Smooth muscle cell (in vitro differentiated cells): ENCODE data around the gene AGAP1. TPM values are rescaled to one million over a fixed set of nuclear protein-coding genes. Genes with fewer than 3 reads are reported as not detected.

ENCODE experiments used
- DNase-seq: peaks from one replicate; lab custom pipeline; 2025; ENCODE audit not compliant: unreplicated experiment; lab: John Stamatoyannopoulos, UW
- H2AFZ ChIP-seq: fragments of 200-600 bp; sonication (generic); 2 replicates; pipeline ENCODE4 v1.6.0; 2016; ENCODE audit warnings: antibody characterized with exemption, low read depth, mild to moderate bottlenecking
- H3F3A ChIP-seq: fragments of 200-600 bp; sonication (generic); 2 replicates; pipeline ENCODE4 v1.6.0; 2017; ENCODE audit warnings: antibody characterized with exemption, low read depth
- H3K27ac ChIP-seq: fragments of 200-600 bp; sonication (generic); 2 replicates; pipeline ENCODE4 v1.5.1; 2016; ENCODE audit warnings: low read depth, mild to moderate bottlenecking
- H3K27me3 ChIP-seq: fragments of 200-600 bp; sonication (generic); 2 replicates; pipeline ENCODE4 v1.6.1; 2016; ENCODE audit warnings: low read depth, mild to moderate bottlenecking
- H3K36me3 ChIP-seq: fragments of 200-600 bp; sonication (generic); 2 replicates; pipeline ENCODE4 v1.5.1; 2016; ENCODE audit warnings: low read depth
- H3K4me1 ChIP-seq: fragments of 200-600 bp; sonication (generic); 2 replicates; pipeline ENCODE4 v1.5.1; 2016; ENCODE audit warnings: low read depth
- H3K4me2 ChIP-seq: fragments of 200-600 bp; sonication (generic); 2 replicates; pipeline ENCODE4 v1.6.0; 2016; ENCODE audit warnings: mild to moderate bottlenecking
- H3K4me3 ChIP-seq: fragments of 200-600 bp; sonication (generic); 2 replicates; pipeline ENCODE4 v1.5.1; 2016; ENCODE audit warnings: mild to moderate bottlenecking
- H3K79me2 ChIP-seq: fragments of 200-600 bp; sonication (generic); 2 replicates; pipeline ENCODE4 v1.6.0; 2016; ENCODE audit warnings: low read depth, mild to moderate bottlenecking
- H3K9ac ChIP-seq: fragments of 200-600 bp; sonication (generic); 2 replicates; pipeline ENCODE4 v1.6.0; 2016; ENCODE audit warnings: low read depth
- H3K9me3 ChIP-seq: fragments of 200-600 bp; sonication (generic); replicated peaks from 2 replicates; pipeline ENCODE4 v1.5.1; 2016; ENCODE audit warnings: low read depth
- H4K20me1 ChIP-seq: fragments of 200-600 bp; sonication (generic); 2 replicates; pipeline ENCODE4 v1.6.0; 2016; ENCODE audit warnings: low read depth
- CTCF ChIP-seq: fragments of 200-600 bp; sonication (generic); IDR thresholded peaks from 2 replicates; pipeline ENCODE4 v1.5.1; 2017; ENCODE audit warnings: borderline replicate concordance, mild to moderate bottlenecking, antibody characterized with exemption; ENCODE audit not compliant: insufficient read depth, poor library complexity, severe bottlenecking
- WGBS: methylation state at CpG from one replicate; pipeline ENCODE4 v1.1.7; 2016; ENCODE audit warnings: low lambda C conversion rate; 5-methylcytosine and 5-hydroxymethylcytosine counted together
- polyA plus RNA-seq: library from polyadenylated mRNA; unstranded; fragments of >200 nt; fragmentation: Nextera tagmentation; extraction: Ambion mirVana; gene quantifications from 2 replicates; pipeline ENCODE4 v1.2.1, GENCODE V29; 2016
- total RNA-seq: library from RNA; depleted of rRNA; stranded (reverse); fragments of >200 nt; gene quantifications from 2 replicates; pipeline ENCODE4 v1.2.3, GENCODE V29; 2014

The AGAP1 gene
- total and polyA plus RNA-seq, 2 experiments from 2014 or later = 3.9 to 9.8 TPM

- Histone ChIP-seq H3K79me2 (peaks cover 66% of the 10 kb centered on the region), H3K4me3 (no peak overlapping the region), H3K27me3 (no peaks in the 10 kb centered on the region), H3K4me1 (peaks cover 4% of the 10 kb centered on the region), H3K27ac (no peak overlapping the region), H3K9ac (no peak overlapping the region), H3K36me3 (no peaks in the 10 kb centered on the region), H4K20me1 (peaks cover 92% of the 10 kb centered on the region), H3K9me3 (no peaks in the 10 kb centered on the region), H3K4me2 (no peak overlapping the region), H3F3A (no peaks in the 10 kb centered on the region), H2AFZ (no peak overlapping the region)
- 94% methylated on average over 1 of the region's 1 CpG for WGBS
- TF ChIP-seq CTCF = no peak
- no peak for DNase-seq
Measured at GRCh38 chr2:235526166-235526565, 32.3 kb downstream of the AGAP1 start.

- Histone ChIP-seq H3K79me2 (peaks cover 58% of the 10 kb centered on the region), H2AFZ (no peak overlapping the region), H3F3A (no peaks in the 10 kb centered on the region), H3K4me3 (no peak overlapping the region), H3K4me1 (peaks cover 4% of the 10 kb centered on the region), H3K36me3 (no peaks in the 10 kb centered on the region), H3K9me3 (no peaks in the 10 kb centered on the region), H4K20me1 (peaks cover 92% of the 10 kb centered on the region), H3K9ac (no peak overlapping the region), H3K27me3 (no peaks in the 10 kb centered on the region), H3K4me2 (no peak overlapping the region), H3K27ac (no peak overlapping the region)
- no peak for TF ChIP-seq CTCF
- no peak for DNase-seq
- WGBS = 58% methylated on average over 7 of the region's 7 CpGs
Measured at GRCh38 chr2:235527806-235528469, 34.1 kb downstream of the AGAP1 start.

GRCh38 chr2:235529621-235530020, 35.8 kb downstream of the AGAP1 start:
- H3K4me1 ChIP-seq = peaks cover 4% of the 10 kb centered on the region
- no peaks in the 10 kb centered on the region for H3K9me3 ChIP-seq
- no peak for DNase-seq
- TF ChIP-seq CTCF = no peak
- peaks cover 65% of the 10 kb centered on the region for H3K79me2 ChIP-seq
- H3K4me2 ChIP-seq = no peak overlapping the region
- H4K20me1 ChIP-seq = peaks cover 92% of the 10 kb centered on the region
- H3K27me3 ChIP-seq = no peaks in the 10 kb centered on the region
- WGBS = 93% methylated on average over 3 of the region's 3 CpGs
- no peaks in the 10 kb centered on the region for H3K36me3 ChIP-seq
- H3K27ac ChIP-seq = no peak overlapping the region
- no peak overlapping the region for H2AFZ ChIP-seq
- no peak overlapping the region for H3K9ac ChIP-seq
- no peaks in the 10 kb centered on the region for H3F3A ChIP-seq
- H3K4me3 ChIP-seq = no peak overlapping the region

GRCh38 chr2:235530735-235531134, 36.9 kb downstream of the AGAP1 start:
- no peak for DNase-seq
- Histone ChIP-seq H3F3A (no peaks in the 10 kb centered on the region), H3K4me1 (peaks cover 4% of the 10 kb centered on the region), H4K20me1 (peaks cover 96% of the 10 kb centered on the region), H3K9me3 (no peaks in the 10 kb centered on the region), H3K36me3 (no peaks in the 10 kb centered on the region), H3K27ac (no peak overlapping the region), H2AFZ (no peak overlapping the region), H3K4me3 (no peak overlapping the region), H3K4me2 (no peak overlapping the region), H3K27me3 (no peaks in the 10 kb centered on the region), H3K79me2 (peaks cover 64% of the 10 kb centered on the region), H3K9ac (no peak overlapping the region)
- no peak for TF ChIP-seq CTCF
- WGBS = 97% methylated on average over 5 of the region's 5 CpGs
